ENCODE results near the gene SBNO2.

DNA sequence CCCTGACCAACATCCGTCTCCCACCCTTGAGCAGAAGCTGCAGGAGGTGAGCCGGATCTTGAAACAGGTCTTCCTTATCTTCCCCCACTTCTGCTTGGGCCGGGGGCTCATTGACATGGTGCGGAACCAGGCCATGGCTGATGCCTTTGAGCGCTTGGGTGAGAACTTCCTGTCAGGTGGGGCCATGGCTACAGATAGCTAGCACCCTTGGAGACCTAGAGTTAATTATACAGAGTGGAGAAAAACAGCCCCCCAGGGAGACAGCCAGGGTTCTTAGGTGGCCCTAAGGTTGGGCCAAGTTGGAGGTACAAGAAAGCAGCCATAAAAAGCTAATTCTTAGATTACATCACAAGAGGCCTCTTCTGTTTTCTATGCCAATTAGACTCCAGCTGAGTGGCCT is 116.0 kb downstream of the SBNO2 start:
- TF ChIP-seq CEBPB (IDR thresholded peaks at IDR 0.05; ENCODE audit: low read depth, low read length) (no peak), CTCF (conservative IDR thresholded peaks at IDR 0.05; ENCODE audit: low read depth, low read length) (no peak), BHLHE40 (IDR thresholded peaks at IDR 0.05; ENCODE audit: low read depth, low read length) (no peak), RAD21 (IDR thresholded peaks at IDR 0.05; ENCODE audit: low read length) (no peak), RCOR1 (IDR thresholded peaks at IDR 0.05; ENCODE audit: insufficient replicate concordance, low read length) (no peak), POLR2A (IDR thresholded peaks at IDR 0.05; ENCODE audit: low read depth, low read length) (no peak), SMC3 (IDR thresholded peaks at IDR 0.05; ENCODE audit: low read depth, low read length) (no peak), MAZ (IDR thresholded peaks at IDR 0.05; ENCODE audit: borderline replicate concordance, low read depth, low read length) (no peak), CHD1 (IDR thresholded peaks at IDR 0.05; ENCODE audit: low read depth, low read length) (no peak), MAFK (IDR thresholded peaks at IDR 0.05; ENCODE audit: low read depth, low read length) (no peak), MXI1 (IDR thresholded peaks at IDR 0.05; ENCODE audit: borderline replicate concordance, low read depth, low read length) (no peak), RFX5 (IDR thresholded peaks at IDR 0.05; ENCODE audit: low read depth, low read length) (no peak)
- TF ChIP-seq, protein P1, sequence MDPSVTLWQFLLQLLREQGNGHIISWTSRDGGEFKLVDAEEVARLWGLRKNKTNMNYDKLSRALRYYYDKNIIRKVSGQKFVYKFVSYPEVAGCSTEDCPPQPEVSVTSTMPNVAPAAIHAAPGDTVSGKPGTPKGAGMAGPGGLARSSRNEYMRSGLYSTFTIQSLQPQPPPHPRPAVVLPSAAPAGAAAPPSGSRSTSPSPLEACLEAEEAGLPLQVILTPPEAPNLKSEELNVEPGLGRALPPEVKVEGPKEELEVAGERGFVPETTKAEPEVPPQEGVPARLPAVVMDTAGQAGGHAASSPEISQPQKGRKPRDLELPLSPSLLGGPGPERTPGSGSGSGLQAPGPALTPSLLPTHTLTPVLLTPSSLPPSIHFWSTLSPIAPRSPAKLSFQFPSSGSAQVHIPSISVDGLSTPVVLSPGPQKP (IDR thresholded peaks at IDR 0.05; ENCODE audit: borderline replicate concordance, low read depth, low read length): no peak
- TF ChIP-seq, protein P2, sequence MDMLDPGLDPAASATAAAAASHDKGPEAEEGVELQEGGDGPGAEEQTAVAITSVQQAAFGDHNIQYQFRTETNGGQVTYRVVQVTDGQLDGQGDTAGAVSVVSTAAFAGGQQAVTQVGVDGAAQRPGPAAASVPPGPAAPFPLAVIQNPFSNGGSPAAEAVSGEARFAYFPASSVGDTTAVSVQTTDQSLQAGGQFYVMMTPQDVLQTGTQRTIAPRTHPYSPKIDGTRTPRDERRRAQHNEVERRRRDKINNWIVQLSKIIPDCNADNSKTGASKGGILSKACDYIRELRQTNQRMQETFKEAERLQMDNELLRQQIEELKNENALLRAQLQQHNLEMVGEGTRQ (IDR thresholded peaks at IDR 0.05; ENCODE audit: low read depth, low read length): no peak

All from IMR-90 (cell line).